Measurements from ENCODE around the gene TTC27. TPM values are rescaled to one million over a fixed set of nuclear protein-coding genes. Genes with fewer than 3 reads are reported as not detected.
"Not testable (repeated sequence)": the region's sequence is repeated elsewhere in the genome, so short reads cannot be mapped to it uniquely, and the experiment has no call there.

Gene TTC27
- total RNA-seq, 1 donor from 2014 or later, result 14.7 TPM

GRCh38 chr2:32805104-32806095, 177.6 kb downstream of the TTC27 start:
- DNase-seq (ENCODE audit: low read depth in 2 of 2), result peak; percentile 57 to 61

- no peak for DNase-seq (ENCODE audit: low read depth in 2 of 2)
These were observed 179.0 kb downstream of the TTC27 start for GRCh38 chr2:32806857-32807256.

GRCh38 chr2:32807662-32808061, 179.8 kb downstream of the TTC27 start:
- no peak for DNase-seq (ENCODE audit: low read depth in 2 of 2)

- no peak for DNase-seq (ENCODE audit: low read depth in 2 of 2)
These were observed 183.2 kb downstream of the TTC27 start for GRCh38 chr2:32810909-32811495.

GRCh38 chr2:32811696-32812095, 183.8 kb downstream of the TTC27 start:
- DNase-seq (ENCODE audit: low read depth in 2 of 2), result no peak

GRCh38 chr2:32812316-32812715, 184.5 kb downstream of the TTC27 start:
- DNase-seq (ENCODE audit: low read depth in 2 of 2), result peak in 1 of 2 donors; percentile 69

GRCh38 chr2:32820088-32820487, 192.2 kb downstream of the TTC27 start:
- DNase-seq (ENCODE audit: low read depth in 2 of 2), result no peak

GRCh38 chr2:32820701-32821100, 192.9 kb downstream of the TTC27 start:
- DNase-seq (ENCODE audit: low read depth in 2 of 2), result no peak

- no peak for DNase-seq (ENCODE audit: low read depth in 2 of 2)
These were observed 196.4 kb downstream of the TTC27 start for GRCh38 chr2:32824070-32824809.

GRCh38 chr2:32825291-32825712, 197.5 kb downstream of the TTC27 start:
- peak; percentile 85 to 90 for DNase-seq (ENCODE audit: low read depth in 2 of 2)

GRCh38 chr2:32830196-32830595, 202.3 kb downstream of the TTC27 start:
- no peak for DNase-seq (ENCODE audit: low read depth in 2 of 2)

- no peak for DNase-seq (ENCODE audit: low read depth in 2 of 2)
These were observed 205.0 kb downstream of the TTC27 start for GRCh38 chr2:32832821-32833220.

GRCh38 chr2:32833709-32834108, 205.9 kb downstream of the TTC27 start:
- DNase-seq (ENCODE audit: low read depth in 2 of 2), result no peak

- no peak for DNase-seq (ENCODE audit: low read depth in 2 of 2)
These were observed 207.3 kb downstream of the TTC27 start for GRCh38 chr2:32835148-32835547.

GRCh38 chr2:32836933-32837332, 209.1 kb downstream of the TTC27 start:
- DNase-seq (ENCODE audit: low read depth in 2 of 2), result no peak

- peak in 1 of 2 donors; percentile 48 for DNase-seq (ENCODE audit: low read depth in 2 of 2)
These were observed 210.6 kb downstream of the TTC27 start for GRCh38 chr2:32838418-32838817.

- DNase-seq (ENCODE audit: low read depth in 2 of 2), result peak in 1 of 2 donors; percentile 40
These were observed 211.1 kb downstream of the TTC27 start for GRCh38 chr2:32838949-32839348.

- no peak for DNase-seq (ENCODE audit: low read depth in 2 of 2)
These were observed 214.4 kb downstream of the TTC27 start for GRCh38 chr2:32841931-32842898.

GRCh38 chr2:32843699-32844098, 215.8 kb downstream of the TTC27 start:
- DNase-seq (ENCODE audit: low read depth in 2 of 2), result no peak

- no peak for DNase-seq (ENCODE audit: low read depth in 2 of 2)
These were observed 216.4 kb downstream of the TTC27 start for GRCh38 chr2:32844253-32844652.

- not testable (repeated sequence) for DNase-seq (ENCODE audit: low read depth in 2 of 2)
These were observed 218.4 kb downstream of the TTC27 start for GRCh38 chr2:32846274-32846673.
